ENCODE measurements around the gene RBM42. TPM values are rescaled to one million over a fixed set of nuclear protein-coding genes. Genes with fewer than 3 reads are reported as not detected.

Gene RBM42
- total RNA-seq, 1 experiment from 2014 or later, result 87.7 TPM

DNA sequence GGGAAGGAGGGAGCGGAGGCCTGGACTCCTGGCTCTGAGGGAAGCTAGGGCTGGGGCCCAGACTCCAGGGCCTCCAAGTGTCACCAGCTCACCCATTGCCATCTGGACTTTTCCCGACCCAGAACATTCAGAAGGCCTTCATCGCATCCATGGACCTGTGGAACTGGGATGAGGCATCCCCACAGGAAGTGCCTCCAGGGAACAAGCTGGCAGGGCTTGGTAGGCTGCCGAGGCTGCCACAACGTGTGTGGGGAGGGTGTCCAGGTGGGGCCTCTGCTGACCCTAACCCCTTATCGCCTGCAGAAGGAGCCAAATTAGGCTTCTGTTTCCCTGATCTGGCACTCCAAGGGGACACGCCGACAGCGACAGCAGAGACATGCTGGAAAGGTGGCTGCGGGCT lies 13.5 kb downstream of the RBM42 start:
- intact Hi-C loops (cut with micrococcal nuclease), result loop anchor here (2.0 kb wide), 1 partner anchor 132 kb away; no protein-coding TSS in a partner anchor
- POLR2A ChIA-PET, result interaction anchor here (1.1 to 3.5 kb wide), 2 partner anchors 13 to 18 kb away, joined by 4 to 24 read pairs; partner anchors contain the start of gene RBM42

DNA sequence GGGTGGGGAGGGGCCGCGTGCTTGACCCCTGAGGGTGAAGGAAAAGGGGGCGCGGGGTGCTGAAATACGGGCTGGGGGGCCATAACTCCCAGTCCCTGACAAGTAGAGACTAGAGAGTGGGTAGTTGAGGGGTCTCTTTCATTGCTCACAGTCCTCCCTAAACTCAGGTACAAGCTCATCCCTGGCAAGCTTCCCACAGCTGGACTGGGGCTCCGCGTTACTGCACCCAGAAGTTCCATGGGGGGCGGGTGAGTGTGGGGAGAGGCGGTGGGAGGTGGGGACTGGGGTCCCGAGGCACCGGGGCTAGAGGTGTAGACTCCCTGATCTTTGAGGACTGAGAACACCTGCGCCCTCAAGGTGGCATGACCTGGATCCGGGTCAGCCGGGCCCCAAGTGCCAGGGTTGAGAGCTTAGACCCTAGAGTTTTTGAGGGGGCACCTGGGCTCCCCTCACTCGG lies 14.0 kb downstream of the RBM42 start:
- ChIA-PET CTCF (interaction anchor here (0.6 to 0.8 kb wide), 2 partner anchors 8 to 372 kb away, joined by 3 read pairs; no protein-coding TSS in a partner anchor), POLR2A (interaction anchor here (0.5 to 3.5 kb wide), 5 partner anchors 11 to 87 kb away, joined by 3 to 24 read pairs (median 4); partner anchors contain the start of gene RBM42)
- H3K4me1 Mint-ChIP-seq (ENCODE audit: insufficient read depth, unreplicated experiment), result peaks cover 13% of the 10 kb centered on the region
- H3K4me3 Mint-ChIP-seq (ENCODE audit: unreplicated experiment), result peak overlapping the region; percentile 76
- H3K27ac Mint-ChIP-seq (ENCODE audit: low read depth, unreplicated experiment), result no peak overlapping the region
- H3K9me3 Mint-ChIP-seq (ENCODE audit: unreplicated experiment), result no peaks in the 10 kb centered on the region
- intact Hi-C loops (cut with micrococcal nuclease), result loop anchor here (2.0 kb wide), 1 partner anchor 132 kb away; no protein-coding TSS in a partner anchor
- no peaks in the 10 kb centered on the region for H3K27me3 Mint-ChIP-seq (ENCODE audit: insufficient read depth, unreplicated experiment)
- H3K36me3 Mint-ChIP-seq (ENCODE audit: insufficient read depth, unreplicated experiment), result peaks cover 13% of the 10 kb centered on the region
- BruUV-seq (replicated peaks), result no TSS peak
- DNase-seq (ENCODE audit: unreplicated experiment), result no peak
- TF ChIP-seq, protein P1, sequence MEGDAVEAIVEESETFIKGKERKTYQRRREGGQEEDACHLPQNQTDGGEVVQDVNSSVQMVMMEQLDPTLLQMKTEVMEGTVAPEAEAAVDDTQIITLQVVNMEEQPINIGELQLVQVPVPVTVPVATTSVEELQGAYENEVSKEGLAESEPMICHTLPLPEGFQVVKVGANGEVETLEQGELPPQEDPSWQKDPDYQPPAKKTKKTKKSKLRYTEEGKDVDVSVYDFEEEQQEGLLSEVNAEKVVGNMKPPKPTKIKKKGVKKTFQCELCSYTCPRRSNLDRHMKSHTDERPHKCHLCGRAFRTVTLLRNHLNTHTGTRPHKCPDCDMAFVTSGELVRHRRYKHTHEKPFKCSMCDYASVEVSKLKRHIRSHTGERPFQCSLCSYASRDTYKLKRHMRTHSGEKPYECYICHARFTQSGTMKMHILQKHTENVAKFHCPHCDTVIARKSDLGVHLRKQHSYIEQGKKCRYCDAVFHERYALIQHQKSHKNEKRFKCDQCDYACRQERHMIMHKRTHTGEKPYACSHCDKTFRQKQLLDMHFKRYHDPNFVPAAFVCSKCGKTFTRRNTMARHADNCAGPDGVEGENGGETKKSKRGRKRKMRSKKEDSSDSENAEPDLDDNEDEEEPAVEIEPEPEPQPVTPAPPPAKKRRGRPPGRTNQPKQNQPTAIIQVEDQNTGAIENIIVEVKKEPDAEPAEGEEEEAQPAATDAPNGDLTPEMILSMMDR (IDR thresholded peaks at IDR 0.05; ENCODE audit: unreplicated experiment), result no peak

More for the DNA sequence above, 13.5 kb downstream of the RBM42 start:
- no peaks in the 10 kb centered on the region for H3K9me3 Mint-ChIP-seq (ENCODE audit: unreplicated experiment)
- H3K27me3 Mint-ChIP-seq (ENCODE audit: insufficient read depth, unreplicated experiment), result no peaks in the 10 kb centered on the region
- CTCF ChIA-PET, result interaction anchor here (0.6 kb wide), 1 partner anchor 1141 kb away, joined by 3 read pairs; no protein-coding TSS in a partner anchor
- no TSS peak for BruUV-seq (replicated peaks)
- DNase-seq (ENCODE audit: unreplicated experiment), result no peak
- TF ChIP-seq, protein P1 (IDR thresholded peaks at IDR 0.05; ENCODE audit: unreplicated experiment), result no peak
- H3K36me3 Mint-ChIP-seq (ENCODE audit: insufficient read depth, unreplicated experiment), result peaks cover 14% of the 10 kb centered on the region
- peaks cover 13% of the 10 kb centered on the region for H3K4me1 Mint-ChIP-seq (ENCODE audit: insufficient read depth, unreplicated experiment)
- H3K27ac Mint-ChIP-seq (ENCODE audit: low read depth, unreplicated experiment), result no peak overlapping the region
- peak overlapping the region; percentile 76 for H3K4me3 Mint-ChIP-seq (ENCODE audit: unreplicated experiment)

DNA sequence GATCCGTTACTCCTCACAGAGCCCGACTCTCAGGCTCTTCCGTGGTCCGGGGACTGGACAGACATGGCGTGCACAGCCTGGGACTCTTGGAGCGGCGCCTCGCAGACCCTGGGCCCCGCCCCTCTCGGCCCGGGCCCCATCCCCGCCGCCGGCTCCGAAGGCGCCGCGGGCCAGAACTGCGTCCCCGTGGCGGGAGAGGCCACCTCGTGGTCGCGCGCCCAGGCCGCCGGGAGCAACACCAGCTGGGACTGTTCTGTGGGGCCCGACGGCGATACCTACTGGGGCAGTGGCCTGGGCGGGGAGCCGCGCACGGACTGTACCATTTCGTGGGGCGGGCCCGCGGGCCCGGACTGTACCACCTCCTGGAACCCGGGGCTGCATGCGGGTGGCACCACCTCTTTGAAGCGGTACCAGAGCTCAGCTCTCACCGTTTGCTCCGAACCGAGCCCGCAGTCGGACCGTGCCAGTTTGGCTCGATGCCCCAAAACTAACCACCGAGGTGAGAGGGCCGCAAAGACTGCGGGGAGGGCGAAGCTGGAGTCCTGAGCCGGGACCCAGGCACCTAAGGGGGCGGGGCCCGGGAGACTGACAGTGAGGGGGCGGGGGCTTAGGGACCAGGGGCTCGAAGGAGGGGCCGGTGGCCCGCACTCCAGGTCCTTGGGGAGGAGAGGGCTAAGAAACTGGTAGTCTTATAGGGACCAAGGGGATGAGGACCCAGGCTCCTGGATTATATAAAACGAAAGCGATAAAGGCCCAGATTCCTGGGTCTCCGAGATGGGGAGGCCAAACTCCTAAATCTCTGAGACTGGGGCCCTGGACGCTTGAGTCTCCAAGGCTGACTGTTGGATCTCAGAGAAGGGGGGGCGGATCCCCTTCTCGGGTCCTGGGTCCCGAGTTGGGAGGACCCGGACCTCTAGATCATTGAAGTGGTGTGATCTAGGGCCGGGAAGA lies 14.7 kb downstream of the RBM42 start:
- TF ChIP-seq, protein P1 (IDR thresholded peaks at IDR 0.05; ENCODE audit: unreplicated experiment), result no peak
- DNase-seq (ENCODE audit: unreplicated experiment), result peak; percentile 88
- no peaks in the 10 kb centered on the region for H3K9me3 Mint-ChIP-seq (ENCODE audit: unreplicated experiment)
- intact Hi-C loops (cut with micrococcal nuclease), result loop anchor here (2.0 kb wide), 2 partner anchors 15 to 133 kb away; partner anchors contain the start of gene RBM42
- H3K27ac Mint-ChIP-seq (ENCODE audit: low read depth, unreplicated experiment), result peak overlapping the region; percentile 84
- peaks cover 6% of the 10 kb centered on the region for H3K36me3 Mint-ChIP-seq (ENCODE audit: insufficient read depth, unreplicated experiment)
- ChIA-PET POLR2A (interaction anchor here (0.5 to 3.5 kb wide), 16 partner anchors 12 to 133 kb away, joined by 3 to 24 read pairs (median 4); partner anchors contain the start of genes HAUS5, PSENEN, RBM42 and U2AF1L4), CTCF (interaction anchor here (0.6 to 2.0 kb wide), 5 partner anchors 9 to 373 kb away, joined by 3 to 8 read pairs (median 3); no protein-coding TSS in a partner anchor)
- H3K4me3 Mint-ChIP-seq (ENCODE audit: unreplicated experiment), result peak overlapping the region; percentile 76
- no peaks in the 10 kb centered on the region for H3K27me3 Mint-ChIP-seq (ENCODE audit: insufficient read depth, unreplicated experiment)
- H3K4me1 Mint-ChIP-seq (ENCODE audit: insufficient read depth, unreplicated experiment), result peaks cover 13% of the 10 kb centered on the region
- BruUV-seq (replicated peaks), result no TSS peak

Measured in MCF 10A (cell line).